Measurements from ENCODE around the gene CRYBG3. TPM values are rescaled to one million over a fixed set of nuclear protein-coding genes. Genes with fewer than 3 reads are reported as not detected.
A peak's percentile ranks its signal among the peaks of the same experiment; 100 is the strongest.

The CRYBG3 gene
- total RNA-seq, 3 donors from 2014 or later (not counting 1 experiment from before 2014, with no cell fraction given): 1.1 to 2.4 (median 1.8) TPM

DNA sequence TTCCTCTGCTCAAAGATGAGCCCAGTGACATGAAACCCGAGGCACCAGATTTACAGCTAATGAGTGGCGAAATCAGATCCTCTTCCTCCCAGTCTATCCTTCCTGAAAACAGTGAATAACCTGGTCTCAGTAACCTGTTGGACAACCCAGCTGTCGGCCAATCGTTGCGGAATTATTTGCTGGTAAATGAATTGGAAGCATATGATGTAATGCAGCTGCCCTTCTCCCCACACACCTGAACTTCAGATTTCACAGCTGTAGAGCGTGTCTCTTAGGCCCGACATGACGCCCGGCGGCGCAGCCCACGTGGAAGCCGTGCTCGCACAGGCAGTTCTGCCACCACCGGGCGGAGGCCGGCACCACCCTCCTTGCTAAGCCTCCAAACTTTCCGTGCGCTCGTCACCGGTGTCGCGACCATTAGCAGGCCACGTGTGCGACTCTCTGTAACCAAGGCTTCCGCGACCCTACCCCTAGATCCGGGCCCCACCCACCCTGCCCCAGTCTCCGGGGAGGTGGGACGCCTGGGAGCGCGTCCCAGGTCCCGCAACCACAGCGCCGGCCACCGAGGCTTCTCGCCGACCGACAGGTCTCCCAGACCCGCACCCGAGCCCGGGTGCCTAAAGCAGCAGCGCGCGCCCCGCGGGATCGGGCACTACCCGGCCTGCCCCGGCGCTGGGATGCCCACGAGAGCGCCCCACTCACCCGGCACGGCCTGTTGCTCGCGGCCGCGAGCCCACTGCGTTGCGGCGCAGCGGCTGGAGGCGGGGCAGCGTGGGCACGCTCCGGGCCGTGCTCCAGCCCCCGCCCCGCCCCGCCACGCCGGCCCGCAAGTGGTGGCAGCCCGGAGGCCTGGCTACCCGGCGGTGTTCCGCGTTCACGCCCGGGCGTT lies 150.1 kb downstream of the CRYBG3 start, which contains the start of gene RIOX2:
RIOX2 (minus strand) TSS at position 753 of the 889 bp plus-strand sequence. CDS start 4,838 bp downstream, outside the sequence.
- no peaks in the 10 kb centered on the region for H3K36me3 Mint-ChIP-seq
- peak within 1 kb of the TSS; percentile 1 for H3K27ac ChIP-seq (ENCODE audit: low read length)
- H3K4me3 Mint-ChIP-seq: peak within 1 kb of the TSS; percentile 87
- peaks cover under 1% of the 10 kb centered on the region for H3K36me3 ChIP-seq (ENCODE audit: control insufficient read depth, insufficient read depth, low read length)
- DNase-seq: peak; percentile 57 to 87
- peak within 1 kb of the TSS; percentile 36 for H3K4me3 ChIP-seq (ENCODE audit: low read length)
- H3K27me3 Mint-ChIP-seq (ENCODE audit: low read depth in 2 of 2): no peaks in the 10 kb centered on the region
- H3K4me1 Mint-ChIP-seq: peaks cover 26 to 36% of the 10 kb centered on the region in 2 donors
- H3K27me3 ChIP-seq (ENCODE audit: control insufficient read depth, insufficient read depth, low read length): no peaks in the 10 kb centered on the region
- peak within 1 kb of the TSS; percentile 74 to 83 for H3K27ac Mint-ChIP-seq
- TF ChIP-seq, protein P1, sequence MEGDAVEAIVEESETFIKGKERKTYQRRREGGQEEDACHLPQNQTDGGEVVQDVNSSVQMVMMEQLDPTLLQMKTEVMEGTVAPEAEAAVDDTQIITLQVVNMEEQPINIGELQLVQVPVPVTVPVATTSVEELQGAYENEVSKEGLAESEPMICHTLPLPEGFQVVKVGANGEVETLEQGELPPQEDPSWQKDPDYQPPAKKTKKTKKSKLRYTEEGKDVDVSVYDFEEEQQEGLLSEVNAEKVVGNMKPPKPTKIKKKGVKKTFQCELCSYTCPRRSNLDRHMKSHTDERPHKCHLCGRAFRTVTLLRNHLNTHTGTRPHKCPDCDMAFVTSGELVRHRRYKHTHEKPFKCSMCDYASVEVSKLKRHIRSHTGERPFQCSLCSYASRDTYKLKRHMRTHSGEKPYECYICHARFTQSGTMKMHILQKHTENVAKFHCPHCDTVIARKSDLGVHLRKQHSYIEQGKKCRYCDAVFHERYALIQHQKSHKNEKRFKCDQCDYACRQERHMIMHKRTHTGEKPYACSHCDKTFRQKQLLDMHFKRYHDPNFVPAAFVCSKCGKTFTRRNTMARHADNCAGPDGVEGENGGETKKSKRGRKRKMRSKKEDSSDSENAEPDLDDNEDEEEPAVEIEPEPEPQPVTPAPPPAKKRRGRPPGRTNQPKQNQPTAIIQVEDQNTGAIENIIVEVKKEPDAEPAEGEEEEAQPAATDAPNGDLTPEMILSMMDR (IDR thresholded peaks at IDR 0.05): no peak
- peak; percentile 87 to 90 (median 87) for ATAC-seq
- 1% methylated on average over 81 of the region's 82 CpGs for WGBS (ENCODE audit: insufficient coverage)
- no peaks in the 10 kb centered on the region for H3K9me3 Mint-ChIP-seq
- H3K9me3 ChIP-seq (ENCODE audit: control insufficient read depth, insufficient read depth, low read length): no peaks in the 10 kb centered on the region
- intact Hi-C loops (cut with micrococcal nuclease): no loop called here
- peaks cover 12% of the 10 kb centered on the region for H3K4me1 ChIP-seq (ENCODE audit: control insufficient read depth, insufficient read depth, low read length)

DNA sequence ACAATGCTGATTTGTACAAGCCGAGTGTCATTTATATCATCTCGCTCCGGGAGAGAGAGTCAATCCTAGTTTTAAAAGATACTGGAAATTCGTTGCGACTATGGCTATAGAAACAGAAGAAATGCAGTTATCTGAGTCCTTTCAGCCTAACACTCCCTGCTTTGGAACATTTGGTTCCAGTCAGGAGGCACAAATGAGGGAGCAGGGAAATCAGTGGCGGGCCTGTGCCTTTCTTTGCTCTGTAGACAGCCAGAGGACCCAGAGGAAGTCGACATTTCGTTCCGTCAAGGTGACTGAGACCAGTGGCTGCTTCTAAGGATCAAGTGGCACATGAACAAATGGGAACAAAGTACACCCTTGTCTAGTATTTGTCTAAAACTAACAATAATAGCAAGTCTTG lies 151.2 kb downstream of the CRYBG3 start:
- intact Hi-C loops (cut with micrococcal nuclease): no loop called here
- H3K27ac ChIP-seq (ENCODE audit: low read length): no peak overlapping the region
- Mint-ChIP-seq H3K4me3 (peak overlapping the region; percentile 77), H3K27me3 (ENCODE audit: low read depth in 2 of 2) (no peaks in the 10 kb centered on the region), H3K36me3 (no peaks in the 10 kb centered on the region), H3K4me1 (peaks cover 22 to 36% of the 10 kb centered on the region in 2 donors), H3K9me3 (no peaks in the 10 kb centered on the region), H3K27ac (peak overlapping the region; percentile 38 to 48)
- H3K36me3 ChIP-seq (ENCODE audit: control insufficient read depth, insufficient read depth, low read length): no peaks in the 10 kb centered on the region
- H3K9me3 ChIP-seq (ENCODE audit: control insufficient read depth, insufficient read depth, low read length): no peaks in the 10 kb centered on the region
- H3K27me3 ChIP-seq (ENCODE audit: control insufficient read depth, insufficient read depth, low read length): no peaks in the 10 kb centered on the region
- TF ChIP-seq, protein P1 (IDR thresholded peaks at IDR 0.05): no peak
- peaks cover 12% of the 10 kb centered on the region for H3K4me1 ChIP-seq (ENCODE audit: control insufficient read depth, insufficient read depth, low read length)
- WGBS (ENCODE audit: insufficient coverage): 97% methylated on average over 9 of the region's 9 CpGs
- H3K4me3 ChIP-seq (ENCODE audit: low read length): peak overlapping the region; percentile 23
- ATAC-seq (no peak), DNase-seq (no peak)

DNA sequence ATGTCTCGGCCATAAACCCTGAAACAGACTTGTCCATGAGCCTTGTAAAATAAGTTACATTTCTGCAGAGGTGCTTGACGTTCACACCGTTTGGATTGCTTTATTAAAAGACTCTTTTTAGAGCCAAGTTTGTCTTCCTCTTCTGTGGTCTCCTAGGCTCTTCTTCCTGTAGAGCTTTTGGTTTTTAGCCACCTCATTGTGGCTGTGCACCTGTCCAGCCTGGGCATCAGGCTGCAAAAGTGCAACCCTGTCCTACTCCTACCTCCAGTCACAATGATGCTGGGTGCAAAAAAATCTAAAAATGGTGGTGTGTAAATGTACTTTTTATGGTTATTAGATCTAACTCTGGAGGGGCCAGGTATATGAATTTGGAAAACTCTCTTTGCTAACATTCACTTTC lies 153.2 kb downstream of the CRYBG3 start:
- peak overlapping the region; percentile 60 for H3K4me3 Mint-ChIP-seq
- no peak for ATAC-seq
- intact Hi-C loops (cut with micrococcal nuclease): no loop called here
- TF ChIP-seq, protein P1 (IDR thresholded peaks at IDR 0.05): no peak
- no peak overlapping the region for H3K27ac ChIP-seq (ENCODE audit: low read length)
- H3K27ac Mint-ChIP-seq: no peak overlapping the region
- DNase-seq: no peak
- peaks cover 22 to 33% of the 10 kb centered on the region in 2 donors for H3K4me1 Mint-ChIP-seq
- no peaks in the 10 kb centered on the region for H3K36me3 Mint-ChIP-seq
- no peak overlapping the region for H3K4me3 ChIP-seq (ENCODE audit: low read length)
- no peaks in the 10 kb centered on the region for H3K9me3 ChIP-seq (ENCODE audit: control insufficient read depth, insufficient read depth, low read length)
- H3K27me3 Mint-ChIP-seq (ENCODE audit: low read depth in 2 of 2): no peaks in the 10 kb centered on the region
- H3K36me3 ChIP-seq (ENCODE audit: control insufficient read depth, insufficient read depth, low read length): no peaks in the 10 kb centered on the region
- H3K4me1 ChIP-seq (ENCODE audit: control insufficient read depth, insufficient read depth, low read length): peaks cover 12% of the 10 kb centered on the region
- H3K27me3 ChIP-seq (ENCODE audit: control insufficient read depth, insufficient read depth, low read length): no peaks in the 10 kb centered on the region
- 24% methylated on average over 3 of the region's 3 CpGs for WGBS (ENCODE audit: insufficient coverage)
- H3K9me3 Mint-ChIP-seq: no peaks in the 10 kb centered on the region
